ENCODE results near the gene COG5. TPM values are rescaled to one million over a fixed set of nuclear protein-coding genes. Genes with fewer than 3 reads are reported as not detected.

The COG5 gene
- total and polyA plus RNA-seq, 2 of the 4 experiments (the other 2 are of a cell fraction), result 18.5 to 27.4 TPM

- ATAC-seq (ENCODE audit: low read depth), result no peak
- no CpG with 5 or more reads among the region's 3 CpGs for WGBS, 2 experiments (ENCODE audit: extremely low coverage in 2 of 2, insufficient read length in 1 of 2)
These were observed 209.1 kb downstream of the COG5 start for GRCh38 chr7:107354640-107355039.

More at GRCh38 chr7:107354640-107355039, 209.1 kb downstream of the COG5 start:
- Histone ChIP-seq H2AK9ac (replicated peaks; ENCODE audit: low read depth, low read length, poor library complexity) (no peak overlapping the region), H3K14ac (replicated peaks; ENCODE audit: low read depth, low read length) (no peak overlapping the region; the same call in 1 of the 2 replicates), H3K23ac (ENCODE audit: low read depth, low read length) (no peak overlapping the region), H2BK120ac (ENCODE audit: low read depth, low read length) (peak overlapping the region; percentile 60; the same call in 1 of the 2 replicates), H3K9me3 (ENCODE audit: control insufficient read depth, insufficient read depth, low read length) (peaks cover 1% of the 10 kb centered on the region; the same call in 1 of the 2 replicates), H3K4ac (ENCODE audit: low read depth, low read length) (peak overlapping the region; percentile 75), H3K4me2 (ENCODE audit: low read depth, low read length) (no peak overlapping the region), H4K8ac (ENCODE audit: low read depth in 2 of 2, low read length in 2 of 2) (no peak overlapping the region), H2BK15ac (ENCODE audit: low read depth, low read length) (peak overlapping the region; percentile 74; the same call in 1 of the 3 replicates), H2BK5ac (ENCODE audit: low read depth, low read length, poor library complexity, severe bottlenecking) (peak overlapping the region; percentile 39), H3K18ac (ENCODE audit: low read depth, low read length) (no peak overlapping the region), H3K4me3 (ENCODE audit: insufficient read depth, low read depth, low read length) (no peak overlapping the region), H3K4me1 (ENCODE audit: control insufficient read depth, insufficient read depth, low read length) (peaks cover 5% of the 10 kb centered on the region; the same call in 1 of the 2 replicates), H4K20me1 (ENCODE audit: insufficient read depth, low read length) (no peaks in the 10 kb centered on the region), H3K79me1 (ENCODE audit: low read depth in 1 of 2, low read length in 2 of 2) (peaks cover 0 to 7% of the 10 kb centered on the region in 2 experiments; a peak in 3 of 4 replicates), H2AK5ac (ENCODE audit: low read depth, low read length) (peak overlapping the region; percentile 59; the same call in 1 of the 2 replicates), H4K91ac (ENCODE audit: insufficient read depth, low read depth, low read length) (no peak overlapping the region), H3K9ac (ENCODE audit: low read depth, low read length) (no peak overlapping the region), H2BK20ac (ENCODE audit: low read depth, low read length) (peak overlapping the region; percentile 68), H3K36me3 (ENCODE audit: control insufficient read depth, insufficient read depth, low read length) (peaks cover 5% of the 10 kb centered on the region), H4K5ac (ENCODE audit: low read depth, low read length) (no peak overlapping the region), H2AFZ (replicated peaks; ENCODE audit: low read length, poor library complexity) (no peak overlapping the region), H3K9me1 (ENCODE audit: insufficient read depth, low read length) (no peaks in the 10 kb centered on the region), H3K27me3 (ENCODE audit: control insufficient read depth, insufficient read depth, low read length) (no peaks in the 10 kb centered on the region), H3K27ac (ENCODE audit: insufficient read depth, low read length) (no peak overlapping the region), H3K56ac (ENCODE audit: extremely low read depth, insufficient read depth, low read length) (no peak overlapping the region)
- CTCF ChIA-PET, result no interaction called here
- in situ Hi-C loops (cut with MboI; ENCODE audit: low sequenced_read_pairs) (no loop called here), intact Hi-C loops (cut with micrococcal nuclease) (no loop called here), dilution Hi-C loops (cut with HindIII; ENCODE audit: low sequenced_read_pairs, unreplicated experiment) (no loop called here)
- POLR2A ChIA-PET (ENCODE audit: unreplicated experiment), result interaction anchor here (0.5 kb wide), 1 partner anchor 453 kb away, joined by 8 read pairs; no protein-coding TSS in a partner anchor
- no peak for TF ChIP-seq RFX5 (IDR thresholded peaks at IDR 0.05; ENCODE audit: low read depth, low read length)
- peak; percentile 65 for TF ChIP-seq CEBPB (IDR thresholded peaks at IDR 0.05; ENCODE audit: low read depth, low read length)
- no TSS peak for BruUV-seq (replicated peaks)
- no peak for DNase-seq

Measured in IMR-90 (cell line).